Measurements from ENCODE around the gene TRIM67. TPM values are rescaled to one million over a fixed set of nuclear protein-coding genes. Genes with fewer than 3 reads are reported as not detected.

Gene TRIM67
- total RNA-seq, 3 donors from 2014 or later (not counting 1 experiment from before 2014, with no cell fraction given): not detected

DNA sequence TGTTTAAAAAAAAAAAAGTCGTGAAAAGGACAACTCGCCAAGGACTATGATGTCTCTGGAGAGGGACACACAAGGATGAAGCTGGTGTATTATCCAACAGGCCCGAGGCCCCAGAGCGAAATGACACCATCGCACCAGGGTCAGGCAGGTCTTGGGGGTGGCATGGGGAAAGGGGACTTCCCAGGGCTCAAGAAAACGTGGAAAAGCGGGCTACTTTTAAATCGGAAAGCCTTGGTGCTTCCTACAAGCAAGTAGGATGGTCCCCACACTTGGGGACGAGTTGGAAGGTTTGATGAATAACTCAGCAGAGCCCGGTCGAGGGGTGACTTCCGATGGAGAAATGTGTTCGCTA is 78.6 kb downstream of the TRIM67 start:
- TF ChIP-seq, protein P1, sequence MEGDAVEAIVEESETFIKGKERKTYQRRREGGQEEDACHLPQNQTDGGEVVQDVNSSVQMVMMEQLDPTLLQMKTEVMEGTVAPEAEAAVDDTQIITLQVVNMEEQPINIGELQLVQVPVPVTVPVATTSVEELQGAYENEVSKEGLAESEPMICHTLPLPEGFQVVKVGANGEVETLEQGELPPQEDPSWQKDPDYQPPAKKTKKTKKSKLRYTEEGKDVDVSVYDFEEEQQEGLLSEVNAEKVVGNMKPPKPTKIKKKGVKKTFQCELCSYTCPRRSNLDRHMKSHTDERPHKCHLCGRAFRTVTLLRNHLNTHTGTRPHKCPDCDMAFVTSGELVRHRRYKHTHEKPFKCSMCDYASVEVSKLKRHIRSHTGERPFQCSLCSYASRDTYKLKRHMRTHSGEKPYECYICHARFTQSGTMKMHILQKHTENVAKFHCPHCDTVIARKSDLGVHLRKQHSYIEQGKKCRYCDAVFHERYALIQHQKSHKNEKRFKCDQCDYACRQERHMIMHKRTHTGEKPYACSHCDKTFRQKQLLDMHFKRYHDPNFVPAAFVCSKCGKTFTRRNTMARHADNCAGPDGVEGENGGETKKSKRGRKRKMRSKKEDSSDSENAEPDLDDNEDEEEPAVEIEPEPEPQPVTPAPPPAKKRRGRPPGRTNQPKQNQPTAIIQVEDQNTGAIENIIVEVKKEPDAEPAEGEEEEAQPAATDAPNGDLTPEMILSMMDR (IDR thresholded peaks at IDR 0.05): no peak
- no peaks in the 10 kb centered on the region for H3K9me3 ChIP-seq (ENCODE audit: control insufficient read depth, insufficient read depth, low read length)
- no peaks in the 10 kb centered on the region for H3K27me3 ChIP-seq (ENCODE audit: control insufficient read depth, insufficient read depth, low read length)
- DNase-seq: no peak
- intact Hi-C loops (cut with micrococcal nuclease): loop anchor here (2.0 kb wide), 1 partner anchor 98 kb away; the partner anchor contains the start of gene SPRTN
- H3K27ac ChIP-seq (ENCODE audit: low read length): peak overlapping the region; percentile 79
- Mint-ChIP-seq H3K36me3 (peaks cover 9% of the 10 kb centered on the region), H3K4me3 (peak overlapping the region; percentile 99), H3K9me3 (no peaks in the 10 kb centered on the region), H3K27ac (peak overlapping the region; percentile 93 to 96), H3K27me3 (ENCODE audit: low read depth in 2 of 2) (no peaks in the 10 kb centered on the region), H3K4me1 (peaks cover 77 to 78% of the 10 kb centered on the region in 2 donors)
- peak overlapping the region; percentile 80 for H3K4me3 ChIP-seq (ENCODE audit: low read length)
- H3K4me1 ChIP-seq (ENCODE audit: control insufficient read depth, insufficient read depth, low read length): peaks cover 19% of the 10 kb centered on the region
- ATAC-seq: peak in 1 of 3 donors; percentile 9
- peaks cover 22% of the 10 kb centered on the region for H3K36me3 ChIP-seq (ENCODE audit: control insufficient read depth, insufficient read depth, low read length)
- WGBS (ENCODE audit: insufficient coverage): 7% methylated on average over 13 of the region's 13 CpGs

DNA sequence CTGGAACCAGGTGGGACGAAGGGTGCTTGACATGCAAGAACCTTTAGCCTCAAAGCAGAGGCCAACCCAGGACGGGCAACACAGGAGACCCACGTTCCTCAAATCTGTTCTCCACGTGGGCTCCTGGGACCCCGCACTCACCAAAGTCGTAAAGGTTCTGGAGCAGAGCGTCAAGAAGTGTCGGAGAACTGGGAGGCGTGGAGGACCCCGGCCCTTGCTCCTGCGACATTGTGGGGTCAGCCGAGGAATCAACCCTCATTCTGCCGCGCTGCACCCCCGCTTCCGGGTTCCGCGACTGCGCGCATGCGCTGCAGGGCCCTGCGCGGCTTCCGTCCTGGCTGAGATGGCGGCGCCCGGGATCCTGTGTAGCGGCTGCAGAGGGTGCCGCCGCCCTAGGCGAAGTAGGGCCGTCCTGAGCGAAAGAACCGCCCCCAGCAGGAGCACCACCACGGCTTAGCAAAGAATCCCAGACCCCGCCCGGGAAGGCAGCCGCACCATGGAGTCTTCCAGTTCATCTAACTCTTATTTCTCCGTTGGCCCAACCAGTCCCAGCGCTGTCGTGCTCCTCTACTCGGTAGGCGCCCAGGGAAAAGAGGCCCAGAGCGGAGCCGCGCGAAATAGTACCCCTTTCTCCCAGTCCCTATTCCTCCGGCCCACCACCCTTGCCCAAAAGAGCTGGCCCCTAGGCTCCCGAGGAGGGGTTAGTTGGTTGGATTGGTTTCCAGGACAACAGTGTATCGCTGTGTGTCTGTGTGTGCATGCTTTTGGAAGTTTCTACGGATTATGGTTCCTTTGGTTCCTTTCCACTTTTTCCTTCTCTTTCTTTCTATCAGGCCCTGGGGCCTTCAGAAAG is 79.3 kb downstream of the TRIM67 start, which contains the start of gene GNPAT:
Gene GNPAT (plus strand): TSS at position 330 of the 853 bp plus-strand sequence. CDS start 167 bp downstream, at position 497.
- DNase-seq (peak; percentile 92 to 96), ATAC-seq (peak; percentile 97 to 98 (median 97))
- H3K4me3 ChIP-seq (ENCODE audit: low read length): peak within 1 kb of the TSS; percentile 80
- no peaks in the 10 kb centered on the region for H3K27me3 ChIP-seq (ENCODE audit: control insufficient read depth, insufficient read depth, low read length)
- H3K36me3 ChIP-seq (ENCODE audit: control insufficient read depth, insufficient read depth, low read length): peaks cover 20% of the 10 kb centered on the region
- peak within 1 kb of the TSS; percentile 79 for H3K27ac ChIP-seq (ENCODE audit: low read length)
- H3K9me3 Mint-ChIP-seq: no peaks in the 10 kb centered on the region
- no peaks in the 10 kb centered on the region for H3K9me3 ChIP-seq (ENCODE audit: control insufficient read depth, insufficient read depth, low read length)
- no peaks in the 10 kb centered on the region for H3K27me3 Mint-ChIP-seq (ENCODE audit: low read depth in 2 of 2)
- H3K4me3 Mint-ChIP-seq: peak within 1 kb of the TSS; percentile 99
- intact Hi-C loops (cut with micrococcal nuclease): loop anchor here (2.0 kb wide), 1 partner anchor 98 kb away; the partner anchor contains the start of gene SPRTN
- H3K4me1 ChIP-seq (ENCODE audit: control insufficient read depth, insufficient read depth, low read length): peaks cover 19% of the 10 kb centered on the region
- H3K4me1 Mint-ChIP-seq: peaks cover 78 to 79% of the 10 kb centered on the region in 2 donors
- H3K27ac Mint-ChIP-seq: peak within 1 kb of the TSS; percentile 93 to 96
- H3K36me3 Mint-ChIP-seq: peaks cover 9% of the 10 kb centered on the region
- TF ChIP-seq, protein P1 (IDR thresholded peaks at IDR 0.05): no peak
- under 1% methylated on average over 43 of the region's 51 CpGs for WGBS (ENCODE audit: insufficient coverage)

- intact Hi-C loops (cut with micrococcal nuclease): loop anchor here (2.0 kb wide), 1 partner anchor 97 kb away; the partner anchor contains the start of gene SPRTN
- no peaks in the 10 kb centered on the region for H3K27me3 Mint-ChIP-seq (ENCODE audit: low read depth in 2 of 2)
These were observed 79.9 kb downstream of the TRIM67 start for GRCh38 chr1:231241750-231242149.

More at GRCh38 chr1:231241750-231242149, 79.9 kb downstream of the TRIM67 start:
- Histone ChIP-seq H3K27ac (ENCODE audit: low read length) (peak overlapping the region; percentile 79), H3K36me3 (ENCODE audit: control insufficient read depth, insufficient read depth, low read length) (peaks cover 16% of the 10 kb centered on the region), H3K9me3 (ENCODE audit: control insufficient read depth, insufficient read depth, low read length) (no peaks in the 10 kb centered on the region), H3K27me3 (ENCODE audit: control insufficient read depth, insufficient read depth, low read length) (no peaks in the 10 kb centered on the region), H3K4me3 (ENCODE audit: low read length) (peak overlapping the region; percentile 80), H3K4me1 (ENCODE audit: control insufficient read depth, insufficient read depth, low read length) (peaks cover 19% of the 10 kb centered on the region)
- Mint-ChIP-seq H3K9me3 (no peaks in the 10 kb centered on the region), H3K36me3 (peaks cover 9% of the 10 kb centered on the region), H3K27ac (peak overlapping the region; percentile 93 to 96), H3K4me3 (peak overlapping the region; percentile 99), H3K4me1 (peaks cover 76% of the 10 kb centered on the region in 2 donors)
- DNase-seq (peak in 1 of 2 donors; percentile 36), ATAC-seq (no peak)
- TF ChIP-seq, protein P1 (IDR thresholded peaks at IDR 0.05): no peak
- WGBS (ENCODE audit: insufficient coverage): under 1% methylated on average over 10 of the region's 10 CpGs

Measured in natural killer cell (primary cell).